Gastrocnemius medialis (tissue), 4 donors: ENCODE data around the gene PLXNB1. TPM values are rescaled to one million over a fixed set of nuclear protein-coding genes. Genes with fewer than 3 reads are reported as not detected.

ENCODE experiments used
- ATAC-seq, 2 donors: fragments of 150-250 bp; one replicate each; pipeline ENCODE4 v1.9.1; 2016
- DNase-seq, 2 donors: peaks; one replicate each; pipeline ENCODE4 v3.0.0-alpha.2; 2019
- H3K27ac ChIP-seq, 4 donors: fragments of 200-600 bp; sonication (generic); 1 replicate in 1 of 4; 2 replicates in 3 of 4; pipeline ENCODE4 v1.5.1; 2016 to 2018; ENCODE audit warnings: mild to moderate bottlenecking in 2 of 4, moderate library complexity in 1 of 4
- H3K27me3 ChIP-seq, 3 donors: fragments of 200-600 bp; sonication (generic) in 2 of 3; 1 replicate in 1 of 3; 2 replicates in 2 of 3; pipeline versions ENCODE4 v1.5.1 to v1.6.0; 2016 to 2019; ENCODE audit warnings: mild to moderate bottlenecking in 1 of 3, moderate library complexity in 1 of 3
- H3K36me3 ChIP-seq, 2 donors: fragments of 200-600 bp; sonication (generic) in 1 of 2; one replicate each; pipeline ENCODE4 v1.5.1; 2017 to 2018
- H3K4me1 ChIP-seq, 2 donors: fragments of 200-600 bp; sonication (generic) in 1 of 2; one replicate each; pipeline ENCODE4 v1.5.1; 2016 to 2017; ENCODE audit warnings: mild to moderate bottlenecking in 2 of 2
- H3K4me3 ChIP-seq, 4 donors: fragments of 200-600 bp; sonication (generic) in 3 of 4; 1 replicate in 1 of 4; 2 replicates in 3 of 4; pipeline ENCODE4 v1.5.1; 2016 to 2019; ENCODE audit warnings: mild to moderate bottlenecking in 2 of 4
- H3K9me3 ChIP-seq, 3 donors: fragments of 200-600 bp; sonication (generic) in 2 of 3; 1 replicate in 1 of 3; 2 replicates in 2 of 3; pipeline ENCODE4 v1.5.1; 2016 to 2019
- POLR2A ChIP-seq, 2 donors: fragments of 450-650 bp; IDR thresholded peaks; one replicate each; pipeline ENCODE4 v1.6.1; 2017; ENCODE audit warnings: antibody characterized with exemption in 2 of 2, mild to moderate bottlenecking in 2 of 2, moderate library complexity in 2 of 2
- in situ Hi-C, 4 donors: fragments of 200-750 bp; cut with MboI; loops; one replicate each; pipeline versions ENCODE4 v1.15.0 to v1.8.0; 2017; ENCODE audit warnings: low sequenced_read_pairs in 4 of 4
- intact Hi-C: fragments of 100-400 bp; cut with DNase I; formaldehyde crosslinking; loops from one replicate; pipeline ENCODE4 v1.15.1; 2023; ENCODE audit warnings: low total_unique reads
- total RNA-seq, 4 donors: library from RNA; depleted of rRNA; stranded (reverse); fragments of >200 nt; gene quantifications; one replicate each; pipeline versions ENCODE4 v1.1.0 to v1.2.3, GENCODE V29; 2016
- TF ChIP-seq, protein P1 (sequence below), 5 experiments: fragments of 450-650 bp in 3 of 5; fragments of 200-600 bp in 2 of 5; sonication (generic) in 2 of 5; IDR thresholded peaks in 4 of 5; conservative IDR thresholded peaks in 1 of 5; 1 replicate in 4 of 5; 2 replicates in 1 of 5; pipeline ENCODE4 v1.5.1; 2016 to 2019; ENCODE audit warnings: antibody characterized with exemption in 5 of 5, mild to moderate bottlenecking in 3 of 5, moderate library complexity in 3 of 5

The PLXNB1 gene
- total RNA-seq, 4 donors from 2014 or later, result 2.8 to 7.2 (median 3.5) TPM

- Histone ChIP-seq H3K4me3 (no peak overlapping the region), H3K4me1 (no peaks in the 10 kb centered on the region), H3K27me3 (no peaks in the 10 kb centered on the region), H3K9me3 (no peaks in the 10 kb centered on the region), H3K36me3 (no peaks in the 10 kb centered on the region), H3K27ac (no peak overlapping the region)
- no peak for DNase-seq
- in situ Hi-C loops (loop anchor here in 1 of 4 donors (25.0 kb wide), 1 partner anchor 1645 kb away; no protein-coding TSS in a partner anchor), intact Hi-C loops (no loop called here)
- ATAC-seq, result no peak
- TF ChIP-seq, protein P1, sequence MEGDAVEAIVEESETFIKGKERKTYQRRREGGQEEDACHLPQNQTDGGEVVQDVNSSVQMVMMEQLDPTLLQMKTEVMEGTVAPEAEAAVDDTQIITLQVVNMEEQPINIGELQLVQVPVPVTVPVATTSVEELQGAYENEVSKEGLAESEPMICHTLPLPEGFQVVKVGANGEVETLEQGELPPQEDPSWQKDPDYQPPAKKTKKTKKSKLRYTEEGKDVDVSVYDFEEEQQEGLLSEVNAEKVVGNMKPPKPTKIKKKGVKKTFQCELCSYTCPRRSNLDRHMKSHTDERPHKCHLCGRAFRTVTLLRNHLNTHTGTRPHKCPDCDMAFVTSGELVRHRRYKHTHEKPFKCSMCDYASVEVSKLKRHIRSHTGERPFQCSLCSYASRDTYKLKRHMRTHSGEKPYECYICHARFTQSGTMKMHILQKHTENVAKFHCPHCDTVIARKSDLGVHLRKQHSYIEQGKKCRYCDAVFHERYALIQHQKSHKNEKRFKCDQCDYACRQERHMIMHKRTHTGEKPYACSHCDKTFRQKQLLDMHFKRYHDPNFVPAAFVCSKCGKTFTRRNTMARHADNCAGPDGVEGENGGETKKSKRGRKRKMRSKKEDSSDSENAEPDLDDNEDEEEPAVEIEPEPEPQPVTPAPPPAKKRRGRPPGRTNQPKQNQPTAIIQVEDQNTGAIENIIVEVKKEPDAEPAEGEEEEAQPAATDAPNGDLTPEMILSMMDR (IDR thresholded peaks at IDR 0.05 in 4 of 5, conservative IDR thresholded peaks at IDR 0.05 in 1 of 5), result no peak
- no peak for TF ChIP-seq POLR2A (IDR thresholded peaks at IDR 0.05)
Observed at GRCh38 chr3:48367201-48367600, 62.7 kb downstream of the PLXNB1 start.

- H3K4me1 ChIP-seq, result no peaks in the 10 kb centered on the region
- DNase-seq (no peak), ATAC-seq (no peak)
- no peaks in the 10 kb centered on the region for H3K27me3 ChIP-seq
- H3K9me3 ChIP-seq, result no peaks in the 10 kb centered on the region
- in situ Hi-C loops, result loop anchor here in 1 of 4 donors (25.0 kb wide), 1 partner anchor 1647 kb away; no protein-coding TSS in a partner anchor
- TF ChIP-seq, protein P1 (IDR thresholded peaks at IDR 0.05 in 4 of 5, conservative IDR thresholded peaks at IDR 0.05 in 1 of 5), result no peak
- TF ChIP-seq POLR2A (IDR thresholded peaks at IDR 0.05), result no peak
- intact Hi-C loops, result no loop called here
- no peaks in the 10 kb centered on the region for H3K36me3 ChIP-seq
- H3K27ac ChIP-seq, result no peak overlapping the region
- no peak overlapping the region for H3K4me3 ChIP-seq
Observed at GRCh38 chr3:48364840-48365239, 65.0 kb downstream of the PLXNB1 start.

GRCh38 chr3:48361928-48362327 is 68.0 kb downstream of the PLXNB1 start:
- H3K27me3 ChIP-seq, result peaks cover 0 to 2% (median 0%) of the 10 kb centered on the region in 3 donors
- no peaks in the 10 kb centered on the region for H3K4me1 ChIP-seq
- in situ Hi-C loops (loop anchor here in 1 of 4 donors (25.0 kb wide), 1 partner anchor 1650 kb away; no protein-coding TSS in a partner anchor), intact Hi-C loops (no loop called here)
- TF ChIP-seq POLR2A (IDR thresholded peaks at IDR 0.05), result no peak
- TF ChIP-seq, protein P1 (IDR thresholded peaks at IDR 0.05 in 4 of 5, conservative IDR thresholded peaks at IDR 0.05 in 1 of 5), result no peak
- ATAC-seq (no peak), DNase-seq (no peak)
- no peak overlapping the region for H3K27ac ChIP-seq
- H3K9me3 ChIP-seq, result no peaks in the 10 kb centered on the region
- peak overlapping the region in 1 of 4 donors; percentile 16 for H3K4me3 ChIP-seq
- no peaks in the 10 kb centered on the region for H3K36me3 ChIP-seq

- Histone ChIP-seq H3K4me1 (no peaks in the 10 kb centered on the region), H3K27me3 (peaks cover 0 to 2% (median 0%) of the 10 kb centered on the region in 3 donors), H3K36me3 (no peaks in the 10 kb centered on the region), H3K27ac (no peak overlapping the region), H3K9me3 (no peaks in the 10 kb centered on the region), H3K4me3 (no peak overlapping the region)
- DNase-seq (no peak), ATAC-seq (no peak)
- TF ChIP-seq POLR2A (IDR thresholded peaks at IDR 0.05), result no peak
- TF ChIP-seq, protein P1 (IDR thresholded peaks at IDR 0.05 in 4 of 5, conservative IDR thresholded peaks at IDR 0.05 in 1 of 5), result no peak
- in situ Hi-C loops, result loop anchor here in 1 of 4 donors (25.0 kb wide), 1 partner anchor 1656 kb away; no protein-coding TSS in a partner anchor
- intact Hi-C loops, result no loop called here
Observed at GRCh38 chr3:48356419-48356818, 73.5 kb downstream of the PLXNB1 start.

GRCh38 chr3:48353987-48354386 is 75.9 kb downstream of the PLXNB1 start:
- intact Hi-C loops (no loop called here), in situ Hi-C loops (loop anchor here in 1 of 4 donors (25.0 kb wide), 1 partner anchor 1658 kb away; no protein-coding TSS in a partner anchor)
- Histone ChIP-seq H3K27ac (no peak overlapping the region), H3K4me3 (no peak overlapping the region), H3K9me3 (no peaks in the 10 kb centered on the region), H3K36me3 (no peaks in the 10 kb centered on the region), H3K4me1 (no peaks in the 10 kb centered on the region), H3K27me3 (peaks cover 0 to 2% (median 0%) of the 10 kb centered on the region in 3 donors)
- TF ChIP-seq, protein P1 (IDR thresholded peaks at IDR 0.05 in 4 of 5, conservative IDR thresholded peaks at IDR 0.05 in 1 of 5), result no peak
- TF ChIP-seq POLR2A (IDR thresholded peaks at IDR 0.05), result no peak
- DNase-seq (no peak), ATAC-seq (no peak)
